ENCODE measurements around the gene ARHGAP26.
A peak's percentile ranks its signal among the peaks of the same experiment; 100 is the strongest.

The ARHGAP26 gene

GRCh38 chr5:142740474-142741242, 29.5 kb upstream of the ARHGAP26 start:
- Histone ChIP-seq H3K36me3 (ENCODE audit: control insufficient read depth in 1 of 2, insufficient read depth in 2 of 2, low read depth in 1 of 2, low read length in 2 of 2) (no peaks in the 10 kb centered on the region), H3K4me2 (ENCODE audit: low read length, poor library complexity, severe bottlenecking) (no peak overlapping the region), H4K91ac (ENCODE audit: low read length) (no peak overlapping the region), H4K8ac (ENCODE audit: low read length) (no peak overlapping the region), H3K14ac (ENCODE audit: low read length in 2 of 2) (no peak overlapping the region), H3K9ac (ENCODE audit: low read length) (peak overlapping the region; percentile 53), H2BK15ac (ENCODE audit: low read depth, poor library complexity, severe bottlenecking) (no peak overlapping the region), H3K79me1 (replicated peaks; ENCODE audit: low read length, poor library complexity, severe bottlenecking) (no peaks in the 10 kb centered on the region), H3K18ac (ENCODE audit: low read depth in 1 of 2, low read length in 2 of 2) (no peak overlapping the region), H3K4me1 (ENCODE audit: control insufficient read depth, insufficient read depth, low read depth, low read length) (peaks cover 2% of the 10 kb centered on the region), H3K27me3 (ENCODE audit: control insufficient read depth in 1 of 2, insufficient read depth in 1 of 2, low read length in 2 of 2) (peaks cover 0 to 3% of the 10 kb centered on the region in 2 experiments), H3K4me3 (ENCODE audit: insufficient read depth in 1 of 2, low read depth in 1 of 2, low read length in 2 of 2) (no peak overlapping the region), H2BK5ac (ENCODE audit: low read depth, low read length, poor library complexity, severe bottlenecking) (no peak overlapping the region), H3K4ac (ENCODE audit: low read depth in 1 of 2, low read length in 2 of 2) (no peak overlapping the region), H3K23ac (ENCODE audit: low read length in 2 of 2) (no peak overlapping the region), H2AFZ (ENCODE audit: low read depth, low read length) (no peak overlapping the region), H2AK5ac (ENCODE audit: low read length, severe bottlenecking) (no peak overlapping the region), H3K9me3 (ENCODE audit: control insufficient read depth, low read length) (no peaks in the 10 kb centered on the region), H3K27ac (ENCODE audit: low read length, poor library complexity, severe bottlenecking) (no peak overlapping the region), H2BK120ac (ENCODE audit: low read depth, low read length) (no peak overlapping the region), H2BK12ac (ENCODE audit: low read length in 2 of 2) (peak overlapping the region in 1 of 2 experiments; percentile 30)
- DNase-seq: no peak
- 90% methylated on average over 5 of the region's 6 CpGs for WGBS

- Histone ChIP-seq H3K9me3 (ENCODE audit: control insufficient read depth, low read length) (no peaks in the 10 kb centered on the region), H2BK120ac (ENCODE audit: low read depth, low read length) (no peak overlapping the region)
Observed at GRCh38 chr5:142743592-142744441, 26.4 kb upstream of the ARHGAP26 start.

GRCh38 chr5:142745268-142745667, 24.9 kb upstream of the ARHGAP26 start:
- H2BK5ac ChIP-seq (ENCODE audit: low read depth, low read length, poor library complexity, severe bottlenecking): no peak overlapping the region
- no peaks in the 10 kb centered on the region for H3K27me3 ChIP-seq (ENCODE audit: control insufficient read depth in 1 of 2, insufficient read depth in 1 of 2, low read length in 2 of 2)
- H2AFZ ChIP-seq (ENCODE audit: low read depth, low read length): no peak overlapping the region
- no peak overlapping the region for H2BK15ac ChIP-seq (ENCODE audit: low read depth, poor library complexity, severe bottlenecking)
- H3K36me3 ChIP-seq (ENCODE audit: control insufficient read depth in 1 of 2, insufficient read depth in 2 of 2, low read depth in 1 of 2, low read length in 2 of 2): no peaks in the 10 kb centered on the region
- no peak overlapping the region for H3K4me2 ChIP-seq (ENCODE audit: low read length, poor library complexity, severe bottlenecking)
- H2BK120ac ChIP-seq (ENCODE audit: low read depth, low read length): no peak overlapping the region
- DNase-seq: no peak
- H3K79me1 ChIP-seq (replicated peaks; ENCODE audit: low read length, poor library complexity, severe bottlenecking): no peaks in the 10 kb centered on the region
- 100% methylated on average over 2 of the region's 4 CpGs for WGBS
- no peak overlapping the region for H2BK12ac ChIP-seq (ENCODE audit: low read length in 2 of 2)
- no peak overlapping the region for H3K4ac ChIP-seq (ENCODE audit: low read depth in 1 of 2, low read length in 2 of 2)
- no peaks in the 10 kb centered on the region for H3K9me3 ChIP-seq (ENCODE audit: control insufficient read depth, low read length)
- H3K4me1 ChIP-seq (ENCODE audit: control insufficient read depth, insufficient read depth, low read depth, low read length): peaks cover 2% of the 10 kb centered on the region
- no peak overlapping the region for H3K14ac ChIP-seq (ENCODE audit: low read length in 2 of 2)
- H3K27ac ChIP-seq (ENCODE audit: low read length, poor library complexity, severe bottlenecking): no peak overlapping the region
- no peak overlapping the region for H3K9ac ChIP-seq (ENCODE audit: low read length)
- H2AK5ac ChIP-seq (ENCODE audit: low read length, severe bottlenecking): no peak overlapping the region
- no peak overlapping the region for H4K91ac ChIP-seq (ENCODE audit: low read length)
- H3K4me3 ChIP-seq (ENCODE audit: insufficient read depth in 1 of 2, low read depth in 1 of 2, low read length in 2 of 2): no peak overlapping the region
- no peak overlapping the region for H3K18ac ChIP-seq (ENCODE audit: low read depth in 1 of 2, low read length in 2 of 2)
- no peak overlapping the region for H4K8ac ChIP-seq (ENCODE audit: low read length)
- no peak overlapping the region for H3K23ac ChIP-seq (ENCODE audit: low read length in 2 of 2)

More at GRCh38 chr5:142743592-142744441, 26.4 kb upstream of the ARHGAP26 start:
- Histone ChIP-seq H3K4ac (ENCODE audit: low read depth in 1 of 2, low read length in 2 of 2) (no peak overlapping the region), H3K4me2 (ENCODE audit: low read length, poor library complexity, severe bottlenecking) (no peak overlapping the region), H2AFZ (ENCODE audit: low read depth, low read length) (no peak overlapping the region), H2BK15ac (ENCODE audit: low read depth, poor library complexity, severe bottlenecking) (no peak overlapping the region), H3K9ac (ENCODE audit: low read length) (peak overlapping the region; percentile 44), H3K36me3 (ENCODE audit: control insufficient read depth in 1 of 2, insufficient read depth in 2 of 2, low read depth in 1 of 2, low read length in 2 of 2) (no peaks in the 10 kb centered on the region), H3K23ac (ENCODE audit: low read length in 2 of 2) (no peak overlapping the region), H3K18ac (ENCODE audit: low read depth in 1 of 2, low read length in 2 of 2) (no peak overlapping the region), H3K79me1 (replicated peaks; ENCODE audit: low read length, poor library complexity, severe bottlenecking) (no peaks in the 10 kb centered on the region), H3K4me1 (ENCODE audit: control insufficient read depth, insufficient read depth, low read depth, low read length) (peaks cover 2% of the 10 kb centered on the region), H2AK5ac (ENCODE audit: low read length, severe bottlenecking) (no peak overlapping the region), H3K4me3 (ENCODE audit: insufficient read depth in 1 of 2, low read depth in 1 of 2, low read length in 2 of 2) (no peak overlapping the region), H3K27ac (ENCODE audit: low read length, poor library complexity, severe bottlenecking) (no peak overlapping the region), H2BK5ac (ENCODE audit: low read depth, low read length, poor library complexity, severe bottlenecking) (no peak overlapping the region), H3K27me3 (ENCODE audit: control insufficient read depth in 1 of 2, insufficient read depth in 1 of 2, low read length in 2 of 2) (no peaks in the 10 kb centered on the region), H2BK12ac (ENCODE audit: low read length in 2 of 2) (peak overlapping the region in 1 of 2 experiments; percentile 33), H4K91ac (ENCODE audit: low read length) (no peak overlapping the region), H4K8ac (ENCODE audit: low read length) (no peak overlapping the region), H3K14ac (ENCODE audit: low read length in 2 of 2) (no peak overlapping the region)
- WGBS: 69% methylated on average over 6 of the region's 7 CpGs
- no peak for DNase-seq
